SK-N-SH (cell line): Measurements from ENCODE around the gene SV2B. TPM values are rescaled to one million over a fixed set of nuclear protein-coding genes. Genes with fewer than 3 reads are reported as not detected.

Experiments used
- CTCF ChIA-PET: fragments of 300-600, 350-600 bp; formaldehyde crosslinking; extraction: SDS; loops from one replicate; lab custom pipeline; 2021; lab: Yijun Ruan, JAX
- POLR2A ChIA-PET: fragments of 350-600 bp; sonication (Branson Sonifier 250); formaldehyde crosslinking; extraction: SDS; loops from one replicate; lab custom pipeline; 2020; ENCODE audit warnings: antibody characterized with exemption, inconsistent platforms; lab: Yijun Ruan, JAX
- DNase-seq: peaks from one replicate; pipeline ENCODE4 v3.0.0; 2012
- H2AFZ ChIP-seq: fragments of 200-600 bp; sonication (generic); 2 replicates; pipeline ENCODE4 v1.8.1; 2016; ENCODE audit warnings: antibody characterized with exemption, mild to moderate bottlenecking, low read depth
- H3F3A ChIP-seq: fragments of 200-600 bp; sonication (generic); replicated peaks from 2 replicates; pipeline ENCODE3; 2016; ENCODE audit warnings: antibody characterized with exemption, mild to moderate bottlenecking; ENCODE audit not compliant: insufficient read depth
- H3K27ac ChIP-seq, 2 experiments: fragments of 200-500 bp in 1 of 2; fragments of 200-600 bp in 1 of 2; sonication (Bioruptor generic) in 1 of 2; sonication (generic), shearing (Covaris generic) in 1 of 2; 2 replicates each; pipeline versions ENCODE4 v1.5.1 to v1.6.1; 2014 to 2016; ENCODE audit warnings: low read depth in 2 of 2, inconsistent platforms in 1 of 2, low read length in 1 of 2, mild to moderate bottlenecking in 1 of 2, mixed read lengths in 1 of 2
- H3K27me3 ChIP-seq: fragments of 200-600 bp; sonication (generic), shearing (Covaris generic); 2 replicates; pipeline ENCODE4 v1.6.1; 2016; ENCODE audit warnings: mixed run types; ENCODE audit not compliant: insufficient read depth
- H3K36me3 ChIP-seq, 2 experiments: fragments of 200-500 bp in 1 of 2; fragments of 200-600 bp in 1 of 2; sonication (Bioruptor generic) in 1 of 2; sonication (generic) in 1 of 2; replicated peaks in 1 of 2; 2 replicates each; pipeline versions ENCODE3 to v1.5.1; 2014 to 2016; ENCODE audit warnings: low read length in 1 of 2, mild to moderate bottlenecking in 1 of 2; ENCODE audit not compliant: insufficient read depth in 2 of 2, control insufficient read depth in 1 of 2
- H3K4me1 ChIP-seq, 2 experiments: fragments of 200-500 bp in 1 of 2; fragments of 200-600 bp in 1 of 2; sonication (Bioruptor generic) in 1 of 2; sonication (generic), shearing (Covaris generic) in 1 of 2; 2 replicates each; pipeline versions ENCODE4 v1.5.1 to v1.6.1; 2014 to 2016; ENCODE audit warnings: low read depth in 1 of 2, low read length in 1 of 2, mixed run types in 1 of 2; ENCODE audit not compliant: insufficient read depth in 2 of 2, control insufficient read depth in 1 of 2
- H3K4me2 ChIP-seq: fragments of 200-600 bp; sonication (generic), shearing (Covaris generic); 2 replicates; pipeline ENCODE4 v1.6.1; 2017; ENCODE audit warnings: mixed run types
- H3K4me3 ChIP-seq, 2 experiments: fragments of 200-500 bp in 1 of 2; fragments of 200-600 bp in 1 of 2; sonication (Bioruptor generic) in 1 of 2; sonication (generic), shearing (Covaris generic) in 1 of 2; 2 replicates each; pipeline versions ENCODE4 v1.5.1 to v1.8.1; 2014 to 2016; ENCODE audit warnings: low read depth in 2 of 2, inconsistent platforms in 1 of 2, low read length in 1 of 2, mild to moderate bottlenecking in 1 of 2, mixed read lengths in 1 of 2, moderate library complexity in 1 of 2
- H3K79me2 ChIP-seq: fragments of 200-600 bp; sonication (generic); 2 replicates; pipeline ENCODE4 v1.8.1; 2017; ENCODE audit warnings: mild to moderate bottlenecking; ENCODE audit not compliant: insufficient read depth
- H3K9ac ChIP-seq: fragments of 200-600 bp; sonication (generic); 2 replicates; pipeline ENCODE4 v1.6.1; 2017; ENCODE audit warnings: mixed run types
- H3K9me2 ChIP-seq: fragments of 200-600 bp; sonication (generic); 2 replicates; pipeline ENCODE4 v1.6.1; 2017; ENCODE audit warnings: mixed run types
- H3K9me3 ChIP-seq: fragments of 200-600 bp; sonication (generic); 2 replicates; pipeline ENCODE4 v1.6.1; 2017; ENCODE audit warnings: mixed run types, mild to moderate bottlenecking, moderate library complexity
- H4K20me1 ChIP-seq: fragments of 200-600 bp; sonication (generic); 2 replicates; pipeline ENCODE4 v1.6.1; 2017; ENCODE audit warnings: mild to moderate bottlenecking, mixed run types; ENCODE audit not compliant: insufficient read depth
- CHD2 ChIP-seq: fragments of 150-350 bp; IDR thresholded peaks from 2 replicates; pipeline ENCODE4 v1.6.1; 2018; ENCODE audit warnings: low read length; ENCODE audit not compliant: partially characterized antibody
- CTCF ChIP-seq: fragments of 200-600 bp; sonication (generic); IDR thresholded peaks from 2 replicates; pipeline ENCODE4 v1.6.1; 2017; ENCODE audit warnings: antibody characterized with exemption, mild to moderate bottlenecking, moderate library complexity
- ELF1 ChIP-seq: IDR thresholded peaks from 2 replicates; pipeline ENCODE4 v1.4.0; 2012
- EP300 ChIP-seq, 2 experiments: IDR thresholded peaks; 2 replicates each; pipeline versions ENCODE4 v1.4.0 to v1.6.1; 2012; ENCODE audit warnings: borderline replicate concordance in 1 of 2, low read depth in 1 of 2, low read length in 1 of 2
- FOSL2 ChIP-seq: IDR thresholded peaks from 2 replicates; pipeline ENCODE4 v1.4.0; 2012; ENCODE audit warnings: low read depth, mild to moderate bottlenecking, moderate library complexity, borderline replicate concordance
- FOXJ3 ChIP-seq: sonication (generic); formaldehyde crosslinking; IDR thresholded peaks from 2 replicates; pipeline ENCODE4 v1.5.1; 2020; ENCODE audit warnings: mild to moderate bottlenecking, missing genetic modification reagents
- FOXM1 ChIP-seq: IDR thresholded peaks from 2 replicates; pipeline ENCODE4 v1.4.0; 2012; ENCODE audit warnings: low read depth, mild to moderate bottlenecking
- GABPA ChIP-seq: IDR thresholded peaks from 2 replicates; pipeline ENCODE4 v1.4.0; 2012; ENCODE audit warnings: low read depth, mild to moderate bottlenecking
- IRF3 ChIP-seq: fragments of 150-350 bp; IDR thresholded peaks from 2 replicates; pipeline ENCODE4 v1.6.1; 2016; ENCODE audit warnings: mild to moderate bottlenecking, low read depth, low read length
- MEF2A ChIP-seq: IDR thresholded peaks from 2 replicates; pipeline ENCODE4 v1.4.0; 2012; ENCODE audit warnings: low read depth, borderline replicate concordance
- NRF1 ChIP-seq: IDR thresholded peaks from 2 replicates; pipeline ENCODE4 v1.6.1; 2012; ENCODE audit warnings: low read depth, mild to moderate bottlenecking, low read length
- PBX3 ChIP-seq: IDR thresholded peaks from 2 replicates; pipeline ENCODE4; 2012
- POLR2AphosphoS5 ChIP-seq: IDR thresholded peaks from 2 replicates; pipeline ENCODE4 v1.6.1; 2012; ENCODE audit warnings: low read depth, low read length
- RAD21 ChIP-seq: IDR thresholded peaks from 2 replicates; pipeline ENCODE4 v1.6.1; 2012; ENCODE audit warnings: mild to moderate bottlenecking, low read length
- RCOR1 ChIP-seq: fragments of 150-350 bp; IDR thresholded peaks from 2 replicates; pipeline ENCODE4 v1.6.1; 2017; ENCODE audit warnings: antibody characterized with exemption, low read length
- RFX5 ChIP-seq: IDR thresholded peaks from 2 replicates; pipeline ENCODE4 v1.6.1; 2012; ENCODE audit warnings: mild to moderate bottlenecking, improper control_type of control experiment, low read length
- RXRA ChIP-seq: IDR thresholded peaks from 2 replicates; pipeline ENCODE4 v1.4.0; 2012; ENCODE audit warnings: low read depth, mild to moderate bottlenecking, borderline replicate concordance
- SIN3A ChIP-seq: IDR thresholded peaks from 2 replicates; pipeline ENCODE4 v1.6.1; 2012; ENCODE audit warnings: low read depth, mild to moderate bottlenecking, low read length, moderate library complexity, borderline replicate concordance
- SMC3 ChIP-seq: IDR thresholded peaks from 2 replicates; pipeline ENCODE4 v1.6.1; 2012; ENCODE audit warnings: low read depth, low read length, improper control_type of control experiment
- TAF1 ChIP-seq: IDR thresholded peaks from 2 replicates; pipeline ENCODE4 v1.6.1; 2012; ENCODE audit warnings: low read depth, mild to moderate bottlenecking, low read length, moderate library complexity, borderline replicate concordance
- TCF12 ChIP-seq: IDR thresholded peaks from 2 replicates; pipeline ENCODE4 v1.4.0; 2012
- YY1 ChIP-seq: IDR thresholded peaks from 2 replicates; pipeline ENCODE4 v1.4.0; 2012; ENCODE audit warnings: low read depth, mild to moderate bottlenecking
- WGBS: methylation state at CpG from one replicate; pipeline ENCODE4 v1.1.6; 2017; ENCODE audit warnings: low lambda C conversion rate; 5-methylcytosine and 5-hydroxymethylcytosine counted together
- polyA plus RNA-seq, 3 experiments: library from polyadenylated mRNA; depleted of rRNA; stranded (reverse); fragments of >200 nt; gene quantifications; 2 replicates each; pipeline ENCODE4 v1.2.3, GENCODE V29; 2012

SV2B gene
- polyA plus RNA-seq, 1 of the 3 experiments (the other 2 are of a cell fraction) = not detected

- Histone ChIP-seq H3K36me3 (no peaks in the 10 kb centered on the region), H4K20me1 (no peaks in the 10 kb centered on the region), H3K4me2 (no peak overlapping the region), H3K9me3 (no peaks in the 10 kb centered on the region), H3K9ac (no peak overlapping the region), H3K79me2 (no peaks in the 10 kb centered on the region), H3K9me2 (no peaks in the 10 kb centered on the region), H2AFZ (no peak overlapping the region), H3K4me3 (no peak overlapping the region)
- DNase-seq = no peak
- TF ChIP-seq FOXJ3 = no peak
- TF ChIP-seq FOSL2 = no peak
- TF ChIP-seq IRF3 = no peak
- TF ChIP-seq CTCF = no peak
- no peak for TF ChIP-seq RAD21
- TF ChIP-seq SMC3 = no peak
- TF ChIP-seq RCOR1 = no peak
- TF ChIP-seq YY1 = no peak
- no peak for TF ChIP-seq RFX5
- TF ChIP-seq ELF1 = no peak
- TF ChIP-seq TCF12 = no peak
- TF ChIP-seq NRF1 = no peak
- no peak for TF ChIP-seq PBX3
- TF ChIP-seq RXRA = no peak
- TF ChIP-seq CHD2 = no peak
- TF ChIP-seq, all 33 proteins: peak for 0
- Histone ChIP-seq H3K4me1 (no peaks in the 10 kb centered on the region), H3F3A (no peaks in the 10 kb centered on the region), H3K27ac (no peak overlapping the region), H3K27me3 (no peaks in the 10 kb centered on the region; the same call in 1 of the 2 replicates)
- CTCF ChIA-PET = interaction anchor here (0.9 to 1.4 kb wide), 3 partner anchors 10 to 153 kb away, joined by 3 read pairs; partner anchors contain the start of gene SV2B
- POLR2A ChIA-PET = no interaction called here
- WGBS = 36% methylated on average over 6 of the region's 6 CpGs
Observed at GRCh38 chr15:91109885-91110284, 9.8 kb downstream of the SV2B start.

- Histone ChIP-seq H3K4me2 (no peak overlapping the region), H3K4me1 (no peaks in the 10 kb centered on the region), H3K9ac (no peak overlapping the region), H3K9me3 (no peaks in the 10 kb centered on the region), H3K36me3 (no peaks in the 10 kb centered on the region), H3K4me3 (no peak overlapping the region), H3F3A (no peaks in the 10 kb centered on the region), H3K27me3 (no peaks in the 10 kb centered on the region; the same call in 1 of the 2 replicates), H4K20me1 (no peaks in the 10 kb centered on the region)
- CTCF ChIA-PET = interaction anchor here (0.9 to 1.4 kb wide), 2 partner anchors 10 to 154 kb away, joined by 3 read pairs; partner anchors contain the start of gene SV2B
- POLR2A ChIA-PET = no interaction called here
- DNase-seq = no peak
- TF ChIP-seq EP300 (IDR thresholded peaks at IDR 0.05; ENCODE audit: borderline replicate concordance in 1 of 2, low read depth in 1 of 2, low read length in 1 of 2) (no peak), POLR2AphosphoS5 (no peak), RFX5 (no peak), GABPA (no peak), RAD21 (no peak), FOXM1 (no peak), TAF1 (no peak), SIN3A (no peak), MEF2A (no peak), TCF12 (no peak), IRF3 (no peak), CHD2 (no peak)
- TF ChIP-seq, all 33 proteins: peak for 0
- 56% methylated on average over 11 of the region's 11 CpGs for WGBS
- Histone ChIP-seq H3K79me2 (no peaks in the 10 kb centered on the region), H3K9me2 (no peaks in the 10 kb centered on the region), H3K27ac (no peak overlapping the region), H2AFZ (no peak overlapping the region)
Observed at GRCh38 chr15:91110407-91110806, 10.3 kb downstream of the SV2B start.
